GM23338 (cell line): ENCODE measurements around the gene VPS52. TPM values are rescaled to one million over a fixed set of nuclear protein-coding genes. Genes with fewer than 3 reads are reported as not detected.

Experiments used
- ATAC-seq: fragments of 200-7000 bp; cut with Tn5 transposase; 3 replicates; pipeline ENCODE4 v1.9.1; 2020
- DNase-seq: peaks from one replicate; pipeline ENCODE4 v3.0.0-alpha.2; 2015; ENCODE audit warnings: low spot score
- H2AFZ ChIP-seq: fragments of 200-600 bp; sonication (generic); 2 replicates; pipeline ENCODE4 v1.8.0; 2016; ENCODE audit warnings: antibody characterized with exemption, mild to moderate bottlenecking, moderate library complexity
- H3F3A ChIP-seq: fragments of 200-600 bp; sonication (generic); replicated peaks from 2 replicates; pipeline ENCODE4 v1.8.0; 2017; ENCODE audit warnings: antibody characterized with exemption, mixed run types, low read depth
- H3K27ac ChIP-seq: fragments of 200-600 bp; sonication (generic); 2 replicates; pipeline ENCODE4 v1.6.1; 2016; ENCODE audit warnings: low read depth
- H3K27me3 ChIP-seq: fragments of 200-600 bp; sonication (generic); 2 replicates; pipeline ENCODE4 v1.8.0; 2016; ENCODE audit warnings: mild to moderate bottlenecking, mixed run types, moderate library complexity; ENCODE audit not compliant: insufficient read depth
- H3K36me3 ChIP-seq: fragments of 200-600 bp; sonication (generic); 2 replicates; pipeline ENCODE4 v1.8.0; 2016; ENCODE audit warnings: mild to moderate bottlenecking; ENCODE audit not compliant: insufficient read depth
- H3K4me1 ChIP-seq: fragments of 200-600 bp; sonication (generic); 2 replicates; pipeline ENCODE4 v1.8.0; 2016; ENCODE audit warnings: mild to moderate bottlenecking, moderate library complexity; ENCODE audit not compliant: insufficient read depth
- H3K4me2 ChIP-seq: fragments of 200-600 bp; sonication (generic); 2 replicates; pipeline ENCODE4 v1.7.1; 2017; ENCODE audit warnings: mixed run types
- H3K4me3 ChIP-seq: fragments of 200-600 bp; sonication (generic); 2 replicates; pipeline ENCODE4 v1.6.1; 2016; ENCODE audit warnings: mixed run types
- H3K79me2 ChIP-seq: fragments of 200-600 bp; sonication (generic); replicated peaks from 2 replicates; pipeline ENCODE4 v1.8.0; 2017; ENCODE audit warnings: mild to moderate bottlenecking; ENCODE audit not compliant: insufficient read depth
- H3K9me2 ChIP-seq: fragments of 200-600 bp; sonication (generic); 2 replicates; pipeline ENCODE4 v1.8.0; 2017; ENCODE audit not compliant: insufficient read depth
- H4K20me1 ChIP-seq: fragments of 200-600 bp; sonication (generic); replicated peaks from 2 replicates; pipeline ENCODE4 v1.8.0; 2017; ENCODE audit warnings: mild to moderate bottlenecking; ENCODE audit not compliant: insufficient read depth
- H3K27ac Mint-ChIP-seq: 2 replicates; pipeline ENCODE4 v1.8.0; 2020; ENCODE audit warnings: inconsistent platforms, mild to moderate bottlenecking, moderate library complexity, mixed read lengths
- H3K27me3 Mint-ChIP-seq: 3 replicates; pipeline ENCODE4 v1.8.0; 2022; ENCODE audit warnings: low read depth, mild to moderate bottlenecking, moderate library complexity, mixed read lengths, inconsistent platforms; ENCODE audit not compliant: insufficient read depth, poor library complexity
- H3K36me3 Mint-ChIP-seq: 3 replicates; pipeline ENCODE4 v1.8.0; 2021; ENCODE audit warnings: low read depth, mild to moderate bottlenecking, inconsistent platforms, moderate library complexity, mixed read lengths
- H3K4me1 Mint-ChIP-seq: 3 replicates; pipeline ENCODE4 v1.8.0; 2020; ENCODE audit warnings: mild to moderate bottlenecking, inconsistent platforms, mixed read lengths
- H3K4me3 Mint-ChIP-seq: 3 replicates; pipeline ENCODE4 v1.8.0; 2021; ENCODE audit warnings: moderate library complexity, mild to moderate bottlenecking, inconsistent platforms, mixed read lengths
- H3K9me3 Mint-ChIP-seq: 3 replicates; pipeline ENCODE4 v1.8.0; 2020; ENCODE audit warnings: moderate library complexity, mild to moderate bottlenecking, inconsistent platforms, mixed read lengths
- CREB1 ChIP-seq: fragments of 250-450 bp; sonication (Bioruptor Pico); IDR thresholded peaks from 2 replicates; pipeline ENCODE4 v1.5.0; 2020; ENCODE audit warnings: low read depth, mild to moderate bottlenecking, moderate library complexity
- EZH2 ChIP-seq: fragments of 200-600 bp; sonication (generic); IDR thresholded peaks from one replicate; pipeline ENCODE4 v1.8.0; 2017; ENCODE audit warnings: antibody characterized with exemption, mild to moderate bottlenecking, low read depth; ENCODE audit not compliant: unreplicated experiment
- EZH2phosphoT487 ChIP-seq: fragments of 200-600 bp; sonication (generic); IDR thresholded peaks from one replicate; pipeline ENCODE4 v1.8.1; 2018; ENCODE audit warnings: antibody characterized with exemption; ENCODE audit not compliant: unreplicated experiment
- NANOG ChIP-seq: IDR thresholded peaks from 2 replicates; pipeline ENCODE4 v1.6.1; 2016; ENCODE audit warnings: antibody characterized with exemption, borderline replicate concordance
- STAT1 ChIP-seq: IDR thresholded peaks from one replicate; pipeline ENCODE4 v1.6.1; 2016; ENCODE audit warnings: antibody characterized with exemption; ENCODE audit not compliant: unreplicated experiment
- ZNF331 ChIP-seq: fragments of 250-450 bp; sonication (Bioruptor Pico); IDR thresholded peaks from 2 replicates; pipeline ENCODE4 v1.5.0; 2020; ENCODE audit warnings: low read depth, mild to moderate bottlenecking, moderate library complexity
- polyA plus RNA-seq: library from polyadenylated mRNA; unstranded; fragments of >200 nt; fragmentation: Nextera tagmentation; extraction: Ambion mirVana; gene quantifications from 2 replicates; pipeline ENCODE4 v1.2.1, GENCODE V29; 2016
- total RNA-seq: library from RNA; depleted of rRNA; stranded (reverse); fragments of >200 nt; shearing (Covaris generic); gene quantifications from 2 replicates; pipeline ENCODE4 v1.2.3, GENCODE V29; 2014
- TF ChIP-seq, protein P1 (sequence below): fragments of 250-450 bp; sonication (Bioruptor Pico); IDR thresholded peaks from 2 replicates; pipeline ENCODE4 v1.5.0; 2020; ENCODE audit warnings: mild to moderate bottlenecking, moderate library complexity
- TF ChIP-seq, protein P2 (sequence below): IDR thresholded peaks from 2 replicates; pipeline ENCODE4 v1.6.1; 2016; ENCODE audit warnings: antibody characterized with exemption

The VPS52 gene
- total and polyA plus RNA-seq, 2 experiments from 2014 or later, result 27.9 to 31.1 TPM

DNA sequence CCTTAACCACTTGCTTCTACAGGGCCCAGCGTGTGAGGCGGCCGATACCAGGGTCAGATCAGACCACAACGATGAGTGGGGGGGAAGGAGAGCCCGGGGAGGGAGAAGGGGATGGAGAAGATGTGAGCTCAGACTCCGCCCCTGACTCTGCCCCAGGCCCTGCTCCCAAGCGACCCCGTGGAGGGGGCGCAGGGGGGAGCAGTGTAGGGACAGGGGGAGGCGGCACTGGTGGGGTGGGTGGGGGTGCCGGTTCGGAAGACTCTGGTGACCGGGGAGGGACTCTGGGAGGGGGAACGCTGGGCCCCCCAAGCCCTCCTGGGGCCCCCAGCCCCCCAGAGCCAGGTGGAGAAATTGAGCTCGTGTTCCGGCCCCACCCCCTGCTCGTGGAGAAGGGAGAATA is 60.5 kb downstream of the VPS52 start (continued):
- TF ChIP-seq, protein P1, sequence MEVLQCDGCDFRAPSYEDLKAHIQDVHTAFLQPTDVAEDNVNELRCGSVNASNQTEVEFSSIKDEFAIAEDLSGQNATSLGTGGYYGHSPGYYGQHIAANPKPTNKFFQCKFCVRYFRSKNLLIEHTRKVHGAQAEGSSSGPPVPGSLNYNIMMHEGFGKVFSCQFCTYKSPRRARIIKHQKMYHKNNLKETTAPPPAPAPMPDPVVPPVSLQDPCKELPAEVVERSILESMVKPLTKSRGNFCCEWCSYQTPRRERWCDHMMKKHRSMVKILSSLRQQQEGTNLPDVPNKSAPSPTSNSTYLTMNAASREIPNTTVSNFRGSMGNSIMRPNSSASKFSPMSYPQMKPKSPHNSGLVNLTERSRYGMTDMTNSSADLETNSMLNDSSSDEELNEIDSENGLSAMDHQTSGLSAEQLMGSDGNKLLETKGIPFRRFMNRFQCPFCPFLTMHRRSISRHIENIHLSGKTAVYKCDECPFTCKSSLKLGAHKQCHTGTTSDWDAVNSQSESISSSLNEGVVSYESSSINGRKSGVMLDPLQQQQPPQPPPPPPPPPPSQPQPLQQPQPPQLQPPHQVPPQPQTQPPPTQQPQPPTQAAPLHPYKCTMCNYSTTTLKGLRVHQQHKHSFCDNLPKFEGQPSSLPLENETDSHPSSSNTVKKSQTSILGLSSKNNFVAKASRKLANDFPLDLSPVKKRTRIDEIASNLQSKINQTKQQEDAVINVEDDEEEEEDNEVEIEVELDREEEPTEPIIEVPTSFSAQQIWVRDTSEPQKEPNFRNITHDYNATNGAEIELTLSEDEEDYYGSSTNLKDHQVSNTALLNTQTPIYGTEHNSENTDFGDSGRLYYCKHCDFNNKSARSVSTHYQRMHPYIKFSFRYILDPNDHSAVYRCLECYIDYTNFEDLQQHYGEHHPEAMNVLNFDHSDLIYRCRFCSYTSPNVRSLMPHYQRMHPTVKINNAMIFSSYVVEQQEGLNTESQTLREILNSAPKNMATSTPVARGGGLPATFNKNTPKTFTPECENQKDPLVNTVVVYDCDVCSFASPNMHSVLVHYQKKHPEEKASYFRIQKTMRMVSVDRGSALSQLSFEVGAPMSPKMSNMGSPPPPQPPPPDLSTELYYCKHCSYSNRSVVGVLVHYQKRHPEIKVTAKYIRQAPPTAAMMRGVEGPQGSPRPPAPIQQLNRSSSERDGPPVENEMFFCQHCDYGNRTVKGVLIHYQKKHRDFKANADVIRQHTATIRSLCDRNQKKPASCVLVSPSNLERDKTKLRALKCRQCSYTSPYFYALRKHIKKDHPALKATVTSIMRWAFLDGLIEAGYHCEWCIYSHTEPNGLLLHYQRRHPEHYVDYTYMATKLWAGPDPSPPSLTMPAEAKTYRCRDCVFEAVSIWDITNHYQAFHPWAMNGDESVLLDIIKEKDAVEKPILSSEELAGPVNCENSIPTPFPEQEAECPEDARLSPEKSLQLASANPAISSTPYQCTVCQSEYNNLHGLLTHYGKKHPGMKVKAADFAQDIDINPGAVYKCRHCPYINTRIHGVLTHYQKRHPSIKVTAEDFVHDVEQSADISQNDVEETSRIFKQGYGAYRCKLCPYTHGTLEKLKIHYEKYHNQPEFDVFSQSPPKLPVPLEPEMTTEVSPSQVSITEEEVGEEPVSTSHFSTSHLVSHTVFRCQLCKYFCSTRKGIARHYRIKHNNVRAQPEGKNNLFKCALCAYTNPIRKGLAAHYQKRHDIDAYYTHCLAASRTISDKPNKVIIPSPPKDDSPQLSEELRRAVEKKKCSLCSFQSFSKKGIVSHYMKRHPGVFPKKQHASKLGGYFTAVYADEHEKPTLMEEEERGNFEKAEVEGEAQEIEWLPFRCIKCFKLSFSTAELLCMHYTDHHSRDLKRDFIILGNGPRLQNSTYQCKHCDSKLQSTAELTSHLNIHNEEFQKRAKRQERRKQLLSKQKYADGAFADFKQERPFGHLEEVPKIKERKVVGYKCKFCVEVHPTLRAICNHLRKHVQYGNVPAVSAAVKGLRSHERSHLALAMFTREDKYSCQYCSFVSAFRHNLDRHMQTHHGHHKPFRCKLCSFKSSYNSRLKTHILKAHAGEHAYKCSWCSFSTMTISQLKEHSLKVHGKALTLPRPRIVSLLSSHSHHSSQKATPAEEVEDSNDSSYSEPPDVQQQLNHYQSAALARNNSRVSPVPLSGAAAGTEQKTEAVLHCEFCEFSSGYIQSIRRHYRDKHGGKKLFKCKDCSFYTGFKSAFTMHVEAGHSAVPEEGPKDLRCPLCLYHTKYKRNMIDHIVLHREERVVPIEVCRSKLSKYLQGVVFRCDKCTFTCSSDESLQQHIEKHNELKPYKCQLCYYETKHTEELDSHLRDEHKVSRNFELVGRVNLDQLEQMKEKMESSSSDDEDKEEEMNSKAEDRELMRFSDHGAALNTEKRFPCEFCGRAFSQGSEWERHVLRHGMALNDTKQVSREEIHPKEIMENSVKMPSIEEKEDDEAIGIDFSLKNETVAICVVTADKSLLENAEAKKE (CRISPR knock-in tag), result no peak
- TF ChIP-seq, protein P2, sequence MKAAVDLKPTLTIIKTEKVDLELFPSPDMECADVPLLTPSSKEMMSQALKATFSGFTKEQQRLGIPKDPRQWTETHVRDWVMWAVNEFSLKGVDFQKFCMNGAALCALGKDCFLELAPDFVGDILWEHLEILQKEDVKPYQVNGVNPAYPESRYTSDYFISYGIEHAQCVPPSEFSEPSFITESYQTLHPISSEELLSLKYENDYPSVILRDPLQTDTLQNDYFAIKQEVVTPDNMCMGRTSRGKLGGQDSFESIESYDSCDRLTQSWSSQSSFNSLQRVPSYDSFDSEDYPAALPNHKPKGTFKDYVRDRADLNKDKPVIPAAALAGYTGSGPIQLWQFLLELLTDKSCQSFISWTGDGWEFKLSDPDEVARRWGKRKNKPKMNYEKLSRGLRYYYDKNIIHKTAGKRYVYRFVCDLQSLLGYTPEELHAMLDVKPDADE, result no peak
- no peak for TF ChIP-seq STAT1
- no peak for TF ChIP-seq CREB1
- no peak for TF ChIP-seq ZNF331 (CRISPR knock-in tag)

DNA sequence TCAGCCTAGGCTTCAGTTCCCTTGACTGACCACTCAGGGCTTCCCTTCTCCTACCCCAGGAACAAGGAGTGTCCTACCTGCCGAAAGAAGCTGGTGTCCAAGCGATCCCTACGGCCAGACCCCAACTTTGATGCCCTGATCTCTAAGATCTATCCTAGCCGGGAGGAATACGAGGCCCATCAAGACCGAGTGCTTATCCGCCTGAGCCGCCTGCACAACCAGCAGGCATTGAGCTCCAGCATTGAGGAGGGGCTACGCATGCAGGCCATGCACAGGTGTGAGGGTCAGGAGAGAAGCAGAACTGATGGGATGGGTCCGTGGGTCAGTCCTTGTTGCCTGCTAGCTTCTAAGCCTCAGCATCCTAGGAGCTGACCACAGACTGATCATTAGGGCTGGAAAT is 61.8 kb downstream of the VPS52 start:
- no peak for ATAC-seq
- H3K79me2 ChIP-seq, result peaks cover 5% of the 10 kb centered on the region; the same call in 1 of the 2 replicates
- H4K20me1 ChIP-seq, result peaks cover 17% of the 10 kb centered on the region; the same call in 1 of the 2 replicates
- H3F3A ChIP-seq, result peaks cover 7% of the 10 kb centered on the region; the same call in 1 of the 2 replicates
- H3K36me3 Mint-ChIP-seq, result peaks cover 19% of the 10 kb centered on the region
- peaks cover 91% of the 10 kb centered on the region for H3K27me3 ChIP-seq
- no peak overlapping the region for H3K27ac Mint-ChIP-seq
- H3K27ac ChIP-seq, result no peak overlapping the region
- H3K4me1 ChIP-seq, result peaks cover 53% of the 10 kb centered on the region
- peaks cover 72% of the 10 kb centered on the region for H3K27me3 Mint-ChIP-seq
- no peak overlapping the region for H2AFZ ChIP-seq
- H3K4me2 ChIP-seq, result no peak overlapping the region
- no peaks in the 10 kb centered on the region for H3K36me3 ChIP-seq
- DNase-seq, result no peak
- no peak overlapping the region for H3K4me3 ChIP-seq
- H3K4me1 Mint-ChIP-seq, result peaks cover 51% of the 10 kb centered on the region
- H3K4me3 Mint-ChIP-seq, result peak overlapping the region; percentile 79; the same call in 2 of the 3 replicates
- H3K9me3 Mint-ChIP-seq, result no peaks in the 10 kb centered on the region; the same call in 2 of the 3 replicates
- H3K9me2 ChIP-seq, result no peaks in the 10 kb centered on the region
- TF ChIP-seq EZH2 (no peak), STAT1 (no peak), EZH2phosphoT487 (no peak), NANOG (no peak)
- TF ChIP-seq, protein P2, result no peak
